Posterior vena cava (tissue), 2 donors: ENCODE measurements around the gene SLC22A23. TPM values are rescaled to one million over a fixed set of nuclear protein-coding genes. Genes with fewer than 3 reads are reported as not detected.

Experiments
- DNase-seq: peaks from one replicate; pipeline ENCODE4 v3.0.0-alpha.2; 2020; ENCODE audit warnings: low spot score
- intact Hi-C, 2 donors: fragments of 100-400 bp; cut with DNase I; formaldehyde crosslinking; loops; one replicate each; pipeline versions ENCODE4 v1.14.1 to v1.14.2; 2022 to 2023
- total RNA-seq, 2 donors: library from RNA; stranded (reverse); fragmentation: NEBNext Ultra II Directional; extraction: Animal tissue kit (Norgen Biotek cat#: 25700); gene quantifications; one replicate each; pipeline ENCODE4 v1.2.1, GENCODE V29; 2021
- donor health status: DM: yes; HTN: yes; CAD: no.
- donor health status: DM: yes; HTN: yes; CAD: no.

SLC22A23 gene
- total RNA-seq, 2 donors from 2014 or later, result 5.2 to 5.6 TPM

DNA sequence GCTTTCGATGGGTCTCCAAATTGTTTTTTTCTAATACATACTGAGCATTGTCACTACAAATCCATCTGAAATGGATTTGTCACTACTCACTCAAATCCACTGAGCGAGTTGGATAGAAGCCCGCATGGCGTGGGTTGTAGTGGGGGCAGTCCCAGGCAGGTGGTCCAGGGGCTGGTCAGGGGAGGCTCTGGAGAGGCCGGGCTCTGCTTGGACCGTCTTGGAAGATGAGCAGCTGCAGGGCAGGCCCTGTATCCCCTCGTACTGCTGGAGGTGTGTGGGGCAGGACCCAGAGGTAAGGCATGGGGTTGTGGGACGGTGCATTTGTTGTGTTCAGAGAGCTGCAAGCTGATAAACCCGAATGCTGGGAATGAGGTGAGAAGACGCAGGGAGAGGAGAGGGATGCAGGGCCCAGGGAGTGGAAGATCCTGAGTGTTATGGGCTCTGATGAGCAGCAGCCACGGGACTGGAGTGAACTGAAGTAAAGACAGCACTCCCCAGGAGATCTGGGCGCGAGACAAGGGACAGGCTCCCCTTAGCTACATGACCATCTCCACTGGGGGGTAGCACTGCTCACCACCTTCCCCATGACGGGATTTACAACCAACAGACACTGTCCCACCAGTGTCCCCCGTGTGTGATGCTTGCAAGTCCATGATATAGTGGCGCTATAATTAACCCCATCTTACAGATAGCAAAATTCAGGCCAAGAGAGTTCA is 152.2 kb downstream of the SLC22A23 start:
- intact Hi-C loops, result no loop called here
- DNase-seq, result peak; percentile 59

- intact Hi-C loops, result no loop called here
These were observed 152.9 kb downstream of the SLC22A23 start for GRCh38 chr6:3303795-3304411.

DNA sequence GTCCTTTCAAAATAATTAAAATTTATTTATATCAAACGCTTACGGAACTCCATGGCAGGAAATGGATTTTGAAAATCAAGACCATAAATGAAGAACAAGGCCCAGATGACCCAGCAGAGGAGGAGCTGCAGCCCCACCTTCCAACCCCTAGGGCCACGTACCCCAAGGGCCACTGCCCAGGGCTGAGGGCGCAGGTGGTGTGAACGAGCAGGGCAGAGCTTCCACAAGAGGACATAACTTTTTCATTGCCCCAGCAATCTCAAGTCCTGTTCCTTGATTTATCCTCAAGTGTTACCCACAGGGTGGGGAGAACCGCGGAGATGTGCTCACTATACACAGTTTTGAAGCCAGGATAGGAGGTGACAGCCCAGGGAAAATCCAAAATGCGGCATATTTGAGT is 155.3 kb downstream of the SLC22A23 start:
- intact Hi-C loops, result no loop called here
- DNase-seq, result peak; percentile 19

More at GRCh38 chr6:3303795-3304411, 152.9 kb downstream of the SLC22A23 start:
- DNase-seq, result peak; percentile 18

DNA sequence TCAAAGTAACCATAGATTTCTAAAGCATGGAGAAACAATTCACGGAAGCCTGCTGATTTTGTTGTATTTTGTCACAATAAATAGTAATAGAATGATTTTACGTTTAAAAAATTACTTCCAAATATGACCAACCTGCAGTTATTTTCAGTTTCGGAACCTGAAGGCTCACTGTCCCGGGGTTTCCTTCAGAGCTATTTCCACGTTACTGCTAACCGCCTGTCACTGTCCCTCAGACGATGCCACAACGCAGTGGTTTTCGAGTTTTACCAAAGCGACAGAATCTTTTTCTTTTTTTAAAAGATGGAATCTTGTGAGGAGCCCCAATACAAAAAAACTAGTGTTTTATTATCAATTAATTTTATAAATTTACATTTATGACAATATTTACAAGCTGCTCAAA is 157.6 kb downstream of the SLC22A23 start:
- peak; percentile 24 for DNase-seq

DNA sequence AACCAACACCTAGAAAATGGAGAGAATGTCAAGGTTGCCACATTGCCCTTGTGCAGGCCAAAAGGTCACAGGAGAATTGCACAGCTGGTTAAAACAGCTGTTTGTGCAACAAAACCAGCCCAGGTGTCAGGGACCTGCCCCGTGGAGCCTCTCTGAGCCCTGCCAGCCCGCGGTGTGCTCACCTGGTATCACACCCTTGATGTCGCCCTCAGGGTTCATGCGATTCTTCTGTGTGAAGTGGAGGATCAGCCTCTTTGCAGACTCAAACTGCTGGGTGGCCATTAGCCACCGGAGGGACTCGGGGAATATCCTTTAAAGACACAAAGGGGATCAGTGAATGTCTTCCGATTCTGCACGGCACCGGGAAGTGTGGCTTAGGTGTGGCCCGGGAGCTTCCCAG is 158.9 kb downstream of the SLC22A23 start:
- peak; percentile 57 for DNase-seq

More for the DNA sequence above, 157.6 kb downstream of the SLC22A23 start:
- intact Hi-C loops, result no loop called here

GRCh38 chr6:3297006-3297405 is 159.8 kb downstream of the SLC22A23 start:
- intact Hi-C loops, result no loop called here
- DNase-seq, result peak; percentile 42

More for the DNA sequence above, 158.9 kb downstream of the SLC22A23 start:
- intact Hi-C loops, result no loop called here

GRCh38 chr6:3296537-3296936 is 160.3 kb downstream of the SLC22A23 start:
- intact Hi-C loops, result no loop called here
- DNase-seq, result peak; percentile 67

- peak; percentile 31 for DNase-seq
- intact Hi-C loops, result no loop called here
These were observed 160.8 kb downstream of the SLC22A23 start for GRCh38 chr6:3296078-3296477.

GRCh38 chr6:3294921-3295871 is 161.7 kb downstream of the SLC22A23 start:
- peak; percentile 67 for DNase-seq
- intact Hi-C loops, result no loop called here

DNA sequence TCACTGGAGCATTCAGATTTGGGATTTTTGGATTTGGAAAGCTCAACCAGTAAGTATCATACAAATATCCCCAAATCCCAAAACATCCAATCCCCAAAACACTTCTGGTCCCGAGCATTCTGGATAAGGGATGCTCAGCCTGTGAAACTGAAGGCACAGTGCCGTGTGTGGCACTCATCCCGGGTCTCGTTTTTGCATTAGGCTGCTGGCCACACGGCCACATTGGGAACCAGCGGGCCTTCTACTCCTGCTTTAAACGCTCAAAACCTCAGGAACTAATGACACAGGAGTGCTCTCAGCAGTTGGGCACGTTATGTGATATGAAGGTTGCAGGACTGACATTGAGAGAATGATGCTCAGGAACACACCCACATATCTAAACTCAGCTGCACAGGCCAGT is 162.5 kb downstream of the SLC22A23 start:
- DNase-seq, result peak; percentile 42
- intact Hi-C loops, result no loop called here

- peak; percentile 77 for DNase-seq
- intact Hi-C loops, result no loop called here
These were observed 163.3 kb downstream of the SLC22A23 start for GRCh38 chr6:3293271-3294155.

GRCh38 chr6:3292431-3293197 is 164.2 kb downstream of the SLC22A23 start:
- intact Hi-C loops, result no loop called here
- peak; percentile 64 for DNase-seq

- DNase-seq, result no peak
- intact Hi-C loops, result no loop called here
These were observed 164.9 kb downstream of the SLC22A23 start for GRCh38 chr6:3291987-3292386.

- intact Hi-C loops, result no loop called here
- peak; percentile 29 for DNase-seq
These were observed 165.5 kb downstream of the SLC22A23 start for GRCh38 chr6:3291346-3291745.

- DNase-seq, result peak; percentile 36
- intact Hi-C loops, result no loop called here
These were observed 166.0 kb downstream of the SLC22A23 start for GRCh38 chr6:3290931-3291211.

DNA sequence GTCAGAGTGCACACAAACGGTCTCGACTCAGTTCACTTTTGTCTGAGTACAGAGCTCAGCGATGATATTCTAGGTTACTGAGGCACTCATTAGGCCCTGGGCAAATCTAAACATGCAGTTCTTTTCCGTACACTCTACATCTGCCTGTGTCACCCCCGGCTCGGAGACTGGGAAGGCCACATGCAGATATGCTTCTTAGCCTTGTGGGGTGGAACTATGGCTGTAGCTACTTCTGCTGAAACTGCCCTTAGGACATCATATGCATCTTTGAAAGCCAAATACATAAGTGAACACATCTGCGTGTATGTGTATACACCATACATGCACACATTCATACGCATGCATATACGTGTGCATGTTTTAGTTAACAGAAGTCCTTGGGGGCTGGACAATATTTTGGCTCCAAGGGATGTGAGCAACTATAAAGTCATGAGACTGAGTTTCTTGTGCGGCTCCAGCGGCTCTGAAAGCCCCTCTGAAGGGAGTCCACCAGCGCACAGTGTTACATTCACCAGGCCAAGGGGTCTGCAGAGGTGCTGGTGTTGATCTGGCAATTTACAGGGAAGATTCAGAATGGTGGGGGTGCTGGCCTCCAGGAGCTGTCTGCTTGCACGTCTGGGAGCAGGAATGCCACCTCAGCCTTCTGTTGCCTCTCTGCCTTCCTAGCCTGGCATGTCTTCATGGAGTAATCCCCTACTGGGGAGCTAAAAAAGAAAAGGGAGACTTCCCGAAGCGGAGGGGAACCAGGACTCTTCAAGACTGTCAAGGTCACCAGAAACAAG is 166.5 kb downstream of the SLC22A23 start:
- intact Hi-C loops, result no loop called here
- DNase-seq, result peak; percentile 36

GRCh38 chr6:3289664-3290055 is 167.2 kb downstream of the SLC22A23 start:
- no peak for DNase-seq
- intact Hi-C loops, result loop anchor here (10.0 kb wide), 3 partner anchors 165 to 725 kb away; partner anchors contain the start of gene SLC22A23 (in 2 of the 2)
